ENCODE data around the gene CCNL2. TPM values are rescaled to one million over a fixed set of nuclear protein-coding genes. Genes with fewer than 3 reads are reported as not detected.

CCNL2 gene
- total and polyA plus RNA-seq, 5 donors = 61.2 to 83.1 (median 71.3) TPM

GRCh38 chr1:1335792-1336248, 63.3 kb downstream of the CCNL2 start:
- no peaks in the 10 kb centered on the region for H3K9me3 ChIP-seq (ENCODE audit: control insufficient read depth, low read length)
- no peak overlapping the region for H3K27ac ChIP-seq (ENCODE audit: low read length)
- no peak for DNase-seq
- H3K4me3 ChIP-seq (ENCODE audit: low read length) = no peak overlapping the region
- intact Hi-C loops (cut with DNase I) = no loop called here
- 84% methylated on average over 21 of the region's 21 CpGs for WGBS
- no peaks in the 10 kb centered on the region for H3K4me1 ChIP-seq (ENCODE audit: control insufficient read depth, insufficient read depth, low read length)
- no peaks in the 10 kb centered on the region for H3K27me3 ChIP-seq (ENCODE audit: control insufficient read depth, insufficient read depth)
- ATAC-seq = no peak

Small RNAs within 50 kb of the gene (microRNA-seq; reads per million reads assigned to microRNA genes)
- 0 reads per million in 2 donors for gene MIR6808

Other genes starting within 250 kb of the CCNL2 start
- gene TTLL10, start 225.5 kb downstream of the CCNL2 start, total RNA-seq = not detected
- gene TTLL10, start 225.5 kb downstream of the CCNL2 start, polyA plus RNA-seq = 0.09 TPM
- under 1 TPM in 1 of 4 donors, not detected in 3; 0.38 TPM for gene TNFRSF18, start 192.7 kb downstream of the CCNL2 start, total RNA-seq
- gene TNFRSF18, start 192.7 kb downstream of the CCNL2 start, polyA plus RNA-seq = 0.14 TPM
- gene TNFRSF4, start 185.2 kb downstream of the CCNL2 start, total RNA-seq = 1 to 10 TPM; 1.0 to 2.0 (median 1.2) TPM
- gene TNFRSF4, start 185.2 kb downstream of the CCNL2 start, polyA plus RNA-seq = 2.3 TPM
- gene SDF4, start 167.3 kb downstream of the CCNL2 start, total RNA-seq = 100 to 1,000 TPM; 156 to 215 (median 168) TPM
- gene SDF4, start 167.3 kb downstream of the CCNL2 start, polyA plus RNA-seq = 165 TPM
- 10 to 100 TPM; 10.2 to 13.3 (median 12.0) TPM for gene B3GALT6, start 167.1 kb downstream of the CCNL2 start, total RNA-seq
- 9.1 TPM for gene B3GALT6, start 167.1 kb downstream of the CCNL2 start, polyA plus RNA-seq
- gene C1QTNF12, start 152.6 kb downstream of the CCNL2 start, total RNA-seq = 1 to 10 TPM in 2 of 4 donors, under 1 TPM in 1, not detected in 1; 0.94 to 2.4 (median 1.1) TPM
- gene C1QTNF12, start 152.6 kb downstream of the CCNL2 start, polyA plus RNA-seq = 0.36 TPM
- 10 to 100 TPM; 34.9 to 41.2 (median 37.1) TPM for gene UBE2J2, start 125.5 kb downstream of the CCNL2 start, total RNA-seq
- gene UBE2J2, start 125.5 kb downstream of the CCNL2 start, polyA plus RNA-seq = 38.4 TPM
- gene SCNN1D, start 118.9 kb downstream of the CCNL2 start, total RNA-seq = 1 to 10 TPM; 2.7 to 6.2 (median 4.8) TPM
- gene SCNN1D, start 118.9 kb downstream of the CCNL2 start, polyA plus RNA-seq = 3.4 TPM
- gene ACAP3, start 91.4 kb downstream of the CCNL2 start, total RNA-seq = 10 to 100 TPM; 33.1 to 61.8 (median 42.8) TPM
- 37.4 TPM for gene ACAP3, start 91.4 kb downstream of the CCNL2 start, polyA plus RNA-seq
- 10 to 100 TPM; 11.3 to 14.1 (median 12.5) TPM for gene PUSL1, start 90.7 kb downstream of the CCNL2 start, total RNA-seq
- 13.1 TPM for gene PUSL1, start 90.7 kb downstream of the CCNL2 start, polyA plus RNA-seq
- gene INTS11, start 74.7 kb downstream of the CCNL2 start, total RNA-seq = 10 to 100 TPM; 53.1 to 61.7 (median 58.7) TPM
- 70.3 TPM for gene INTS11, start 74.7 kb downstream of the CCNL2 start, polyA plus RNA-seq
- 10 to 100 TPM; 24.0 to 29.0 (median 27.0) TPM for gene CPTP, start 74.5 kb downstream of the CCNL2 start, total RNA-seq
- gene CPTP, start 74.5 kb downstream of the CCNL2 start, polyA plus RNA-seq = 53.9 TPM
- under 1 TPM; 0.33 to 0.51 (median 0.38) TPM for gene TAS1R3, start 68.1 kb downstream of the CCNL2 start, total RNA-seq
- gene TAS1R3, start 68.1 kb downstream of the CCNL2 start, polyA plus RNA-seq = 0.66 TPM
- 10 to 100 TPM; 64.4 to 87.4 (median 66.3) TPM for gene DVL1, start 49.9 kb downstream of the CCNL2 start, total RNA-seq
- 70.0 TPM for gene DVL1, start 49.9 kb downstream of the CCNL2 start, polyA plus RNA-seq
- 10 to 100 TPM; 21.9 to 38.8 (median 36.3) TPM for gene MXRA8, start 40.8 kb downstream of the CCNL2 start, total RNA-seq
- gene MXRA8, start 40.8 kb downstream of the CCNL2 start, polyA plus RNA-seq = 39.5 TPM
- 100 to 1,000 TPM; 175 to 210 (median 188) TPM for gene AURKAIP1, start 24.1 kb downstream of the CCNL2 start, total RNA-seq
- 331 TPM for gene AURKAIP1, start 24.1 kb downstream of the CCNL2 start, polyA plus RNA-seq
- gene MRPL20, start 8.0 kb upstream of the CCNL2 start, total RNA-seq = 100 to 1,000 TPM; 121 to 144 (median 132) TPM
- 190 TPM for gene MRPL20, start 8.0 kb upstream of the CCNL2 start, polyA plus RNA-seq
- 1 to 10 TPM; 1.6 to 3.6 (median 2.9) TPM for gene ANKRD65, start 21.9 kb upstream of the CCNL2 start, total RNA-seq
- 4.5 TPM for gene ANKRD65, start 21.9 kb upstream of the CCNL2 start, polyA plus RNA-seq
- gene VWA1, start 36.4 kb upstream of the CCNL2 start, total RNA-seq = 10 to 100 TPM; 25.0 to 38.6 (median 25.6) TPM
- gene VWA1, start 36.4 kb upstream of the CCNL2 start, polyA plus RNA-seq = 17.3 TPM
- gene ATAD3C, start 50.4 kb upstream of the CCNL2 start, total RNA-seq = 1 to 10 TPM; 1.3 to 3.4 (median 2.2) TPM
- 0.52 TPM for gene ATAD3C, start 50.4 kb upstream of the CCNL2 start, polyA plus RNA-seq
- 10 to 100 TPM in 1 of 4 donors, 1 to 10 TPM in 3; 5.6 to 11.4 (median 8.8) TPM for gene ATAD3B, start 72.4 kb upstream of the CCNL2 start, total RNA-seq
- gene ATAD3B, start 72.4 kb upstream of the CCNL2 start, polyA plus RNA-seq = 8.3 TPM
- gene ATAD3A, start 112.8 kb upstream of the CCNL2 start, total RNA-seq = 10 to 100 TPM; 13.6 to 20.1 (median 15.7) TPM
- 16.7 TPM for gene ATAD3A, start 112.8 kb upstream of the CCNL2 start, polyA plus RNA-seq
- gene TMEM240, start 141.3 kb upstream of the CCNL2 start, total RNA-seq = 1 to 10 TPM; 7.3 to 9.3 (median 7.9) TPM
- gene TMEM240, start 141.3 kb upstream of the CCNL2 start, polyA plus RNA-seq = 10.4 TPM
- gene SSU72, start 175.5 kb upstream of the CCNL2 start, total RNA-seq = 100 to 1,000 TPM; 112 to 115 (median 113) TPM
- 130 TPM for gene SSU72, start 175.5 kb upstream of the CCNL2 start, polyA plus RNA-seq
- under 1 TPM; 0.47 to 0.97 (median 0.80) TPM for gene FNDC10, start 200.8 kb upstream of the CCNL2 start, total RNA-seq
- 0.68 TPM for gene FNDC10, start 200.8 kb upstream of the CCNL2 start, polyA plus RNA-seq
- gene MIB2, start 216.2 kb upstream of the CCNL2 start, total RNA-seq = 10 to 100 TPM; 49.5 to 77.8 (median 65.5) TPM
- 52.5 TPM for gene MIB2, start 216.2 kb upstream of the CCNL2 start, polyA plus RNA-seq
- gene MMP23B, start 232.8 kb upstream of the CCNL2 start, total RNA-seq = 10 to 100 TPM; 18.7 to 22.4 (median 19.9) TPM
- gene MMP23B, start 232.8 kb upstream of the CCNL2 start, polyA plus RNA-seq = 15.8 TPM